Measurements from ENCODE around the gene PSMD12.
A peak's percentile ranks its signal among the peaks of the same experiment; 100 is the strongest.

PSMD12 gene

GRCh38 chr17:67376737-67377487 lies 10.5 kb upstream of the PSMD12 start, which contains the start of gene PITPNC1:
Gene PITPNC1, plus strand, starts transcription at chr17:67377281.
- Mint-ChIP-seq H3K4me3 (peak within 1 kb of the TSS; percentile 89), H3K27ac (peak within 1 kb of the TSS; percentile 68), H3K27me3 (ENCODE audit: low read depth, poor library complexity) (peaks cover 2% of the 10 kb centered on the region), H3K4me1 (peaks cover 33% of the 10 kb centered on the region), H3K9me3 (peaks cover 17% of the 10 kb centered on the region), H3K36me3 (ENCODE audit: low read depth) (peaks cover 18% of the 10 kb centered on the region)
- TF ChIP-seq, protein P1, sequence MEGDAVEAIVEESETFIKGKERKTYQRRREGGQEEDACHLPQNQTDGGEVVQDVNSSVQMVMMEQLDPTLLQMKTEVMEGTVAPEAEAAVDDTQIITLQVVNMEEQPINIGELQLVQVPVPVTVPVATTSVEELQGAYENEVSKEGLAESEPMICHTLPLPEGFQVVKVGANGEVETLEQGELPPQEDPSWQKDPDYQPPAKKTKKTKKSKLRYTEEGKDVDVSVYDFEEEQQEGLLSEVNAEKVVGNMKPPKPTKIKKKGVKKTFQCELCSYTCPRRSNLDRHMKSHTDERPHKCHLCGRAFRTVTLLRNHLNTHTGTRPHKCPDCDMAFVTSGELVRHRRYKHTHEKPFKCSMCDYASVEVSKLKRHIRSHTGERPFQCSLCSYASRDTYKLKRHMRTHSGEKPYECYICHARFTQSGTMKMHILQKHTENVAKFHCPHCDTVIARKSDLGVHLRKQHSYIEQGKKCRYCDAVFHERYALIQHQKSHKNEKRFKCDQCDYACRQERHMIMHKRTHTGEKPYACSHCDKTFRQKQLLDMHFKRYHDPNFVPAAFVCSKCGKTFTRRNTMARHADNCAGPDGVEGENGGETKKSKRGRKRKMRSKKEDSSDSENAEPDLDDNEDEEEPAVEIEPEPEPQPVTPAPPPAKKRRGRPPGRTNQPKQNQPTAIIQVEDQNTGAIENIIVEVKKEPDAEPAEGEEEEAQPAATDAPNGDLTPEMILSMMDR (IDR thresholded peaks at IDR 0.05) = no peak
- peak; percentile 88 for DNase-seq

DNA sequence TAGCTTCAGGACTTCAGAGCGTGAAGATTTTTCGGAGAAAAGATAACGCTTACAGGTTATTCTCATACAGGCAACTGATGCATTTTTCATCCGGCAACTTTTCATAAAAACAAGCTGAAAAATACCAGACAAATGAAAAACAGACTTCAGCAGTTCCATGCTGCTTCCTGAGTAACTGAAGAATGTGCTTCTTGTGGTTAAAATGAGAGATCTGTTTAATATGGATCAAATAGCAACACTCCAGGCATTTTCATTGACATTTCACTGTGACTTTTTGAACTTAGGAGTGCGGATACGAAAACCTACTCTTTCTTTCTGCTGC lies 10.0 kb upstream of the PSMD12 start:
- Mint-ChIP-seq H3K27me3 (ENCODE audit: low read depth, poor library complexity) (peaks cover 2% of the 10 kb centered on the region), H3K36me3 (ENCODE audit: low read depth) (peaks cover 13% of the 10 kb centered on the region), H3K27ac (peak overlapping the region; percentile 68), H3K9me3 (peaks cover 12% of the 10 kb centered on the region), H3K4me3 (peak overlapping the region; percentile 89), H3K4me1 (peaks cover 33% of the 10 kb centered on the region)
- TF ChIP-seq, protein P1 (IDR thresholded peaks at IDR 0.05) = no peak
- no peak for DNase-seq

- peaks cover 33% of the 10 kb centered on the region for H3K4me1 Mint-ChIP-seq
- peaks cover 13% of the 10 kb centered on the region for H3K36me3 Mint-ChIP-seq (ENCODE audit: low read depth)
- no peak overlapping the region for H3K27ac Mint-ChIP-seq
- H3K9me3 Mint-ChIP-seq = peaks cover 12% of the 10 kb centered on the region
- DNase-seq = no peak
- peak overlapping the region; percentile 89 for H3K4me3 Mint-ChIP-seq
- TF ChIP-seq, protein P1 (IDR thresholded peaks at IDR 0.05) = no peak
- H3K27me3 Mint-ChIP-seq (ENCODE audit: low read depth, poor library complexity) = peaks cover 2% of the 10 kb centered on the region
Measured at GRCh38 chr17:67375716-67376115, 9.3 kb upstream of the PSMD12 start.

GRCh38 chr17:67375054-67375427 lies 8.7 kb upstream of the PSMD12 start:
- DNase-seq = no peak
- peak overlapping the region; percentile 89 for H3K4me3 Mint-ChIP-seq
- TF ChIP-seq, protein P1 (IDR thresholded peaks at IDR 0.05) = no peak
- H3K36me3 Mint-ChIP-seq (ENCODE audit: low read depth) = peaks cover 12% of the 10 kb centered on the region
- H3K27ac Mint-ChIP-seq = no peak overlapping the region
- H3K4me1 Mint-ChIP-seq = peaks cover 33% of the 10 kb centered on the region
- peaks cover 12% of the 10 kb centered on the region for H3K9me3 Mint-ChIP-seq
- peaks cover 2% of the 10 kb centered on the region for H3K27me3 Mint-ChIP-seq (ENCODE audit: low read depth, poor library complexity)

- TF ChIP-seq, protein P1 (IDR thresholded peaks at IDR 0.05) = peak; percentile 81
- Mint-ChIP-seq H3K27me3 (ENCODE audit: low read depth, poor library complexity) (no peaks in the 10 kb centered on the region), H3K4me1 (peaks cover 33% of the 10 kb centered on the region), H3K27ac (no peak overlapping the region), H3K9me3 (peaks cover 6% of the 10 kb centered on the region), H3K36me3 (ENCODE audit: low read depth) (peaks cover 6% of the 10 kb centered on the region), H3K4me3 (peak overlapping the region; percentile 65)
- DNase-seq = peak; percentile 88
Measured at GRCh38 chr17:67374329-67375053, 8.1 kb upstream of the PSMD12 start.

All from nephron progenitor cell (in vitro differentiated cells).